H1 (cell line): ENCODE data around the gene GIPR. TPM values are rescaled to one million over a fixed set of nuclear protein-coding genes. Genes with fewer than 3 reads are reported as not detected.

Source experiments
- CTCF ChIA-PET: fragments of 300-600 bp; sonication (Branson Sonifier 250); formaldehyde crosslinking; loops from one replicate; lab custom pipeline; 2021; ENCODE audit not compliant: partially characterized antibody; lab: Charles Lee
- POLR2A ChIA-PET: fragments of 300-600 bp; sonication (Branson Sonifier 250); formaldehyde crosslinking; loops from one replicate; lab custom pipeline; 2021; ENCODE audit warnings: inconsistent platforms; ENCODE audit not compliant: partially characterized antibody; lab: Charles Lee
- DNase-seq, 2 experiments: peaks; one replicate each; pipeline versions ENCODE4 v3.0.0 to v3.0.0-alpha.2; 2010 to 2022; ENCODE audit warnings: low spot score in 2 of 2, low read depth in 1 of 2, mixed read lengths in 1 of 2
- FAIRE-seq: peaks from 2 replicates; lab custom pipeline; 2011; peaks lifted over from hg19 to GRCh38; lab: Jason Lieb, UNC
- H2AFZ ChIP-seq: 2 replicates; pipeline ENCODE4 v1.8.1; 2012; ENCODE audit warnings: low read length, inconsistent platforms
- H2AK5ac ChIP-seq: 2 replicates; pipeline ENCODE4 v1.6.1; 2013; ENCODE audit warnings: low read depth, low read length
- H2BK120ac ChIP-seq: replicated peaks from 2 replicates; pipeline ENCODE3; 2013; ENCODE audit warnings: low read depth, low read length, inconsistent platforms
- H2BK12ac ChIP-seq: 2 replicates; pipeline ENCODE4 v1.6.1; 2013; ENCODE audit warnings: low read depth, low read length
- H2BK15ac ChIP-seq: 2 replicates; pipeline ENCODE4 v1.6.1; 2013; ENCODE audit warnings: low read length
- H2BK20ac ChIP-seq: 2 replicates; pipeline ENCODE4 v1.6.1; 2013; ENCODE audit warnings: low read length
- H2BK5ac ChIP-seq: 2 replicates; pipeline ENCODE4 v1.6.1; 2013; ENCODE audit warnings: low read depth, low read length
- H3K14ac ChIP-seq: 2 replicates; pipeline ENCODE4 v1.6.1; 2013; ENCODE audit warnings: inconsistent platforms; ENCODE audit not compliant: insufficient read length
- H3K18ac ChIP-seq: 2 replicates; pipeline ENCODE4 v1.6.1; 2013; ENCODE audit warnings: low read length; ENCODE audit errors: extremely low read depth
- H3K23ac ChIP-seq: 2 replicates; pipeline ENCODE4 v1.6.1; 2013; ENCODE audit warnings: inconsistent platforms; ENCODE audit not compliant: insufficient read length
- H3K23me2 ChIP-seq: 2 replicates; pipeline ENCODE4 v1.6.1; 2013; ENCODE audit warnings: low read depth, low read length
- H3K27ac ChIP-seq: 2 replicates; pipeline ENCODE4 v1.6.1; 2011; ENCODE audit warnings: low read depth, low read length, inconsistent platforms
- H3K27me3 ChIP-seq, 4 experiments: replicated peaks in 1 of 4; 1 replicate in 1 of 4; 2 replicates in 3 of 4; pipeline versions ENCODE4 v1.6.1 to v1.8.1; 2011 to 2013; ENCODE audit warnings: low read length in 3 of 4, mild to moderate bottlenecking in 3 of 4, inconsistent platforms in 2 of 4, mixed read lengths in 2 of 4, moderate library complexity in 1 of 4; ENCODE audit not compliant: control insufficient read depth in 3 of 4, insufficient read depth in 3 of 4; ENCODE audit errors: extremely low read depth in 1 of 4
- H3K36me3 ChIP-seq, 4 experiments: 2 replicates each; pipeline versions ENCODE4 v1.6.1 to v1.8.1; 2011 to 2013; ENCODE audit warnings: mild to moderate bottlenecking in 4 of 4, low read length in 3 of 4, moderate library complexity in 2 of 4, control low read depth in 1 of 4, inconsistent platforms in 1 of 4; ENCODE audit not compliant: insufficient read depth in 4 of 4, control insufficient read depth in 2 of 4
- H3K4ac ChIP-seq: replicated peaks from 2 replicates; pipeline ENCODE3; 2013; ENCODE audit warnings: low read length, low read depth, mixed read lengths, inconsistent platforms; ENCODE audit not compliant: insufficient read length
- H3K4me1 ChIP-seq, 4 experiments: replicated peaks in 1 of 4; 1 replicate in 1 of 4; 2 replicates in 3 of 4; pipeline versions ENCODE4 v1.6.1 to v1.8.1; 2011 to 2013; ENCODE audit warnings: low read length in 3 of 4, inconsistent platforms in 2 of 4, mixed read lengths in 1 of 4; ENCODE audit not compliant: insufficient read depth in 4 of 4, control insufficient read depth in 3 of 4
- H3K4me2 ChIP-seq, 2 experiments: 2 replicates each; pipeline versions ENCODE4 v1.6.1 to v1.8.1; 2011 to 2013; ENCODE audit warnings: low read depth in 2 of 2, low read length in 2 of 2, control low read depth in 1 of 2, inconsistent platforms in 1 of 2, mild to moderate bottlenecking in 1 of 2; ENCODE audit not compliant: insufficient read depth in 1 of 2
- H3K4me3 ChIP-seq, 4 experiments: fragments of 200-600, 300-600 bp in 1 of 4; sonication (generic), shearing (Covaris generic), sonication (Bioruptor Twin) in 1 of 4; 2 replicates each; pipeline versions ENCODE4 v1.5.1 to v1.8.1; 2011 to 2016; ENCODE audit warnings: low read length in 4 of 4, low read depth in 3 of 4, control low read depth in 2 of 4, inconsistent platforms in 2 of 4, mild to moderate bottlenecking in 2 of 4, mixed read lengths in 1 of 4, moderate library complexity in 1 of 4; ENCODE audit not compliant: insufficient read depth in 2 of 4; ENCODE audit errors: extremely low read depth in 1 of 4
- H3K56ac ChIP-seq: replicated peaks from 2 replicates; pipeline ENCODE3; 2013; ENCODE audit warnings: low read depth, mild to moderate bottlenecking, mixed read lengths, low read length, inconsistent platforms; ENCODE audit not compliant: insufficient read length
- H3K79me1 ChIP-seq: 2 replicates; pipeline ENCODE4 v1.6.1; 2013; ENCODE audit warnings: low read depth, low read length, control low read depth
- H3K79me2 ChIP-seq, 2 experiments: 2 replicates each; pipeline versions ENCODE4 v1.6.1 to v1.8.1; 2012 to 2013; ENCODE audit warnings: low read length in 2 of 2, mild to moderate bottlenecking in 2 of 2, inconsistent platforms in 1 of 2; ENCODE audit not compliant: insufficient read depth in 2 of 2, control insufficient read depth in 1 of 2
- H3K9ac ChIP-seq, 4 experiments: replicated peaks in 1 of 4; 1 replicate in 1 of 4; 2 replicates in 3 of 4; pipeline versions ENCODE4 v1.6.1 to v1.8.1; 2011 to 2013; ENCODE audit warnings: low read depth in 3 of 4, low read length in 3 of 4, control low read depth in 2 of 4, mild to moderate bottlenecking in 2 of 4, moderate library complexity in 2 of 4, inconsistent platforms in 1 of 4; ENCODE audit errors: extremely low read depth in 1 of 4
- H3K9me3 ChIP-seq, 2 experiments: 2 replicates each; pipeline versions ENCODE4 v1.6.1 to v1.8.1; 2012 to 2013; ENCODE audit warnings: mild to moderate bottlenecking in 2 of 2, moderate library complexity in 2 of 2, control low read depth in 1 of 2, inconsistent platforms in 1 of 2, low read depth in 1 of 2, low read length in 1 of 2, mixed read lengths in 1 of 2; ENCODE audit not compliant: insufficient read depth in 2 of 2
- H4K20me1 ChIP-seq, 2 experiments: replicated peaks in 1 of 2; 2 replicates each; pipeline versions ENCODE3 to v1.8.1; 2011 to 2013; ENCODE audit warnings: inconsistent platforms in 2 of 2, low read length in 2 of 2, mild to moderate bottlenecking in 1 of 2; ENCODE audit not compliant: insufficient read depth in 2 of 2, control insufficient read depth in 1 of 2
- H4K5ac ChIP-seq: 2 replicates; pipeline ENCODE4 v1.6.1; 2013; ENCODE audit warnings: low read length, low read depth, mixed read lengths, inconsistent platforms; ENCODE audit not compliant: insufficient read length
- H4K8ac ChIP-seq: 2 replicates; pipeline ENCODE4 v1.8.0; 2013; ENCODE audit warnings: mild to moderate bottlenecking, moderate library complexity, low read length, inconsistent platforms; ENCODE audit not compliant: insufficient read depth; ENCODE audit errors: extremely low read depth
- H4K91ac ChIP-seq: replicated peaks from 2 replicates; pipeline ENCODE3; 2013; ENCODE audit warnings: low read length, mixed read lengths, inconsistent platforms; ENCODE audit not compliant: insufficient read length
- ASH2L ChIP-seq: fragments of 200-600, 300-600 bp; sonication (generic); IDR thresholded peaks from one replicate; pipeline ENCODE4 v1.7.1; 2017; ENCODE audit warnings: low read length
- CREB1 ChIP-seq: IDR thresholded peaks from 2 replicates; pipeline ENCODE4 v1.6.1; 2012; ENCODE audit warnings: inconsistent platforms
- KDM4A ChIP-seq: IDR thresholded peaks from one replicate; pipeline ENCODE4 v1.7.1; 2012; ENCODE audit warnings: low read depth, mild to moderate bottlenecking, moderate library complexity, low read length, inconsistent platforms; ENCODE audit not compliant: severe bottlenecking
- RAD21 ChIP-seq, 2 experiments: IDR thresholded peaks in 1 of 2; conservative IDR thresholded peaks in 1 of 2; 2 replicates each; pipeline ENCODE4 v1.6.1; 2011; ENCODE audit warnings: low read depth in 2 of 2, low read length in 2 of 2, improper control_type of control experiment in 1 of 2, inconsistent platforms in 1 of 2, mild to moderate bottlenecking in 1 of 2, moderate library complexity in 1 of 2
- SIN3A ChIP-seq, 2 experiments: IDR thresholded peaks in 1 of 2; conservative IDR thresholded peaks in 1 of 2; 2 replicates each; pipeline ENCODE4 v1.6.1; 2011 to 2012; ENCODE audit warnings: low read length in 2 of 2, improper control_type of control experiment in 1 of 2, low read depth in 1 of 2, mild to moderate bottlenecking in 1 of 2
- SP1 ChIP-seq: IDR thresholded peaks from 2 replicates; pipeline ENCODE4 v1.6.1; 2011; ENCODE audit warnings: low read depth, low read length
- SP2 ChIP-seq: IDR thresholded peaks from 2 replicates; pipeline ENCODE4 v1.6.1; 2012; ENCODE audit warnings: mild to moderate bottlenecking, low read length, inconsistent platforms
- TBP ChIP-seq: IDR thresholded peaks from 2 replicates; pipeline ENCODE4 v1.6.1; 2011; ENCODE audit warnings: low read depth, low read length, improper control_type of control experiment
- ZNF274 ChIP-seq: IDR thresholded peaks from 2 replicates; pipeline ENCODE4 v1.7.0; 2012; ENCODE audit warnings: low read length, borderline replicate concordance; ENCODE audit errors: extremely low read depth
- WGBS, 2 experiments: shearing (Covaris generic) in 1 of 2; methylation state at CpG; one replicate each; pipeline versions ENCODE4 v1.1.6 to v1.1.7; 2013 to 2015; ENCODE audit warnings: low lambda C conversion rate in 2 of 2, mixed read lengths in 2 of 2, inconsistent platforms in 1 of 2, low coverage in 1 of 2, missing lambda C conversion rate in 1 of 2; ENCODE audit not compliant: insufficient replicate concordance in 2 of 2, insufficient coverage in 1 of 2, insufficient read length in 1 of 2; ENCODE audit errors: extremely low coverage in 1 of 2, missing lambda C conversion rate in 1 of 2; 5-methylcytosine and 5-hydroxymethylcytosine counted together
- polyA plus RNA-seq, 7 experiments: library from polyadenylated mRNA; depleted of rRNA in 3 of 7; stranded (reverse) in 5 of 7; unstranded in 2 of 7; fragments of >200 nt in 5 of 7; fragments of 200-250 nt in 2 of 7; gene quantifications; 1 replicate in 5 of 7; 2 replicates in 1 of 7; 4 replicates in 1 of 7; pipeline versions ENCODE4 v1.2.1 to v1.2.3, GENCODE V29; 2011 to 2013; ENCODE audit warnings: missing spikeins in 2 of 7, mixed read lengths in 2 of 7
- total RNA-seq: library from RNA; stranded (reverse); fragmentation: NEBNext Ultra II Directional; extraction: Animal tissue kit (Norgen Biotek cat#: 25700); gene quantifications from 2 replicates; pipeline ENCODE4 v1.2.1, GENCODE V29; 2021
- TF ChIP-seq, protein P1 (sequence below): IDR thresholded peaks from 2 replicates; pipeline ENCODE4 v1.6.1; 2011; ENCODE audit warnings: low read length, improper control_type of control experiment

GIPR gene
- total and polyA plus RNA-seq, 2 of the 8 experiments (the other 6 are each of a cell fraction or from before 2014, with no cell fraction given): 0.42 to 1.3 TPM

DNA sequence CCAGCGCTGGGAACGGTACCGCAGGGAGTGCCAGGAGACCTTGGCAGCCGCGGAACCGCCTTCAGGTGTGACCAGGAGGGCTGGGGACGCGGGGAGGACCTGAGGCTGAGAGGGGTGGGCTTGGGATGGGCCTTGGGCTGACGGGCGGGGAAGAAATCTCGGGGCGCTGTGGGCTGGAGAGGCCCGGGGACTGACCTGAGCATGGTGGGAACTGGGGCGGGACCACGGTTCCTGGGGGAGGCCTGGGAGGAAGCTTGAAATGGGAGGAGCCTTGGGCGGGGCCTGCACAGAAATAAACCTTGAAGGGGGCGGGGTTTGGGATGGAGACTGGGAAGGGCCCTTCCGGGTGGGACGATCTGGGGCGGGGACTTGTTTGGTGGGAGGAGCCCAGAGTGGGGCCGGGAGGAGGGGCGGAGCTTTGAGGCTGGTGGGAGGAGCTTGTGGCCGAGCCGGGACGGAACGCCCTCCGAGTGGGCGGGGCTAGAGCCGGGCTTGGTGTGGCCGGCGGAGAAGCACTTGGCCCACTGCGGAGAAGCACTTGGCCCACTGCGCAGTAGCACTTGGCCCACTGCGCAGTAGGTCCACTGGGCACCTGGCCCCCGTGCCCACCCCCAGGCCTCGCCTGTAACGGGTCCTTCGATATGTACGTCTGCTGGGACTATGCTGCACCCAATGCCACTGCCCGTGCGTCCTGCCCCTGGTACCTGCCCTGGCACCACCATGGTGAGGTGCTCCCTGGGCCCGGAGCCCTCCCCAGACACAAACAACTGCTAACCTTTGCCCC lies 2.8 kb downstream of the GIPR start:
- H2BK120ac ChIP-seq: no peak overlapping the region
- peaks cover 9 to 14% (median 10%) of the 10 kb centered on the region in 4 experiments for H3K4me1 ChIP-seq
- no peak overlapping the region; the same call in 1 of the 2 replicates for H2BK15ac ChIP-seq
- H3K79me1 ChIP-seq: no peaks in the 10 kb centered on the region
- H3K56ac ChIP-seq: no peak overlapping the region
- peak overlapping the region; percentile 91 for H3K4ac ChIP-seq
- H2BK20ac ChIP-seq: no peak overlapping the region
- H3K36me3 ChIP-seq: no peaks in the 10 kb centered on the region
- no peaks in the 10 kb centered on the region for H4K20me1 ChIP-seq
- DNase-seq (peak; percentile 93 to 100), FAIRE-seq (peak; percentile 75)
- peak overlapping the region; percentile 81 for H4K91ac ChIP-seq
- POLR2A ChIA-PET: interaction anchor here (0.6 to 2.3 kb wide), 12 partner anchors 10 to 155 kb away, joined by 3 to 12 read pairs (median 4); partner anchors contain the start of genes OPA3, QPCTL, SIX5 and SNRPD2
- peak overlapping the region; percentile 57; the same call in 1 of the 2 replicates for H4K8ac ChIP-seq
- CTCF ChIA-PET: interaction anchor here (0.8 to 2.5 kb wide), 7 partner anchors 10 to 147 kb away, joined by 3 to 7 read pairs (median 4); partner anchors contain the start of genes QPCTL and SNRPD2
- H3K79me2 ChIP-seq: no peaks in the 10 kb centered on the region
- H3K9ac ChIP-seq: no peak overlapping the region
- peak overlapping the region; percentile 62 for H4K5ac ChIP-seq
- H3K23me2 ChIP-seq: peaks cover 21% of the 10 kb centered on the region
- H3K4me3 ChIP-seq: peak overlapping the region; percentile 37 to 69 (median 50)
- no peak overlapping the region for H3K23ac ChIP-seq
- H3K14ac ChIP-seq: no peak overlapping the region
- H3K9me3 ChIP-seq: no peaks in the 10 kb centered on the region
- H2BK5ac ChIP-seq: no peak overlapping the region
- peak overlapping the region; percentile 48; the same call in 1 of the 2 replicates for H2AFZ ChIP-seq
- H3K18ac ChIP-seq: peak overlapping the region; percentile 90
- peak overlapping the region; percentile 77 to 95 for H3K4me2 ChIP-seq
- no peak overlapping the region for H3K27ac ChIP-seq
- H2BK12ac ChIP-seq: peak overlapping the region; percentile 18; the same call in 1 of the 2 replicates
- H2AK5ac ChIP-seq: no peak overlapping the region
- H3K27me3 ChIP-seq: peaks cover 18 to 31% (median 27%) of the 10 kb centered on the region in 4 experiments
- WGBS, 2 experiments: 19% methylated on average over 27 of the region's 42 CpGs; no CpG with 5 or more reads in 1 of the 2 experiments
- TF ChIP-seq, protein P1, sequence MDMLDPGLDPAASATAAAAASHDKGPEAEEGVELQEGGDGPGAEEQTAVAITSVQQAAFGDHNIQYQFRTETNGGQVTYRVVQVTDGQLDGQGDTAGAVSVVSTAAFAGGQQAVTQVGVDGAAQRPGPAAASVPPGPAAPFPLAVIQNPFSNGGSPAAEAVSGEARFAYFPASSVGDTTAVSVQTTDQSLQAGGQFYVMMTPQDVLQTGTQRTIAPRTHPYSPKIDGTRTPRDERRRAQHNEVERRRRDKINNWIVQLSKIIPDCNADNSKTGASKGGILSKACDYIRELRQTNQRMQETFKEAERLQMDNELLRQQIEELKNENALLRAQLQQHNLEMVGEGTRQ: no peak
- TF ChIP-seq CREB1: no peak
- peak; percentile 57 for TF ChIP-seq KDM4A
- TF ChIP-seq ASH2L: peak; percentile 32
- no peak for TF ChIP-seq RAD21 (IDR thresholded peaks at IDR 0.05 in 1 of 2, conservative IDR thresholded peaks at IDR 0.05 in 1 of 2; ENCODE audit: low read depth in 2 of 2, low read length in 2 of 2)
- TF ChIP-seq TBP: peak; percentile 15; the same call in 1 of the 2 replicates
- peak; percentile 52; the same call in 1 of the 2 replicates for TF ChIP-seq SP1
- no peak for TF ChIP-seq ZNF274
- TF ChIP-seq SP2: no peak
- 0 out of 4 replicates have a peak, but pooled peaks of 1 of the 2 experiments have one; percentile 21 for TF ChIP-seq SIN3A (conservative IDR thresholded peaks at IDR 0.05 in 1 of 2, IDR thresholded peaks at IDR 0.05 in 1 of 2; ENCODE audit: low read depth in 1 of 2, low read length in 2 of 2)
